T-helper 1 cell treated with Interleukin-12 subunit alpha and Interleukin-12 subunit beta and Interleukin-4 antibody, amounts not matched to agents 30 μg/mL and 1 μg/mL, for 36 hours (primary cell): ENCODE measurements around the gene TIGD4.

Source experiments
- H3K27ac Mint-ChIP-seq: one replicate; pipeline ENCODE4 v1.8.0; 2021; ENCODE audit warnings: mild to moderate bottlenecking, mixed read lengths
- H3K27me3 Mint-ChIP-seq: one replicate; pipeline ENCODE4 v1.8.0; 2021; ENCODE audit warnings: low read depth, mixed read lengths
- H3K36me3 Mint-ChIP-seq: one replicate; pipeline ENCODE4 v1.8.0; 2021; ENCODE audit warnings: low read depth, mixed read lengths
- H3K4me1 Mint-ChIP-seq: one replicate; pipeline ENCODE4 v1.8.0; 2021; ENCODE audit warnings: low read depth, mixed read lengths
- H3K4me3 Mint-ChIP-seq: one replicate; pipeline ENCODE4 v1.8.0; 2021; ENCODE audit warnings: mild to moderate bottlenecking, moderate library complexity, mixed read lengths
- H3K9me3 Mint-ChIP-seq: one replicate; pipeline ENCODE4 v1.8.0; 2021; ENCODE audit warnings: mixed read lengths

The TIGD4 gene

DNA sequence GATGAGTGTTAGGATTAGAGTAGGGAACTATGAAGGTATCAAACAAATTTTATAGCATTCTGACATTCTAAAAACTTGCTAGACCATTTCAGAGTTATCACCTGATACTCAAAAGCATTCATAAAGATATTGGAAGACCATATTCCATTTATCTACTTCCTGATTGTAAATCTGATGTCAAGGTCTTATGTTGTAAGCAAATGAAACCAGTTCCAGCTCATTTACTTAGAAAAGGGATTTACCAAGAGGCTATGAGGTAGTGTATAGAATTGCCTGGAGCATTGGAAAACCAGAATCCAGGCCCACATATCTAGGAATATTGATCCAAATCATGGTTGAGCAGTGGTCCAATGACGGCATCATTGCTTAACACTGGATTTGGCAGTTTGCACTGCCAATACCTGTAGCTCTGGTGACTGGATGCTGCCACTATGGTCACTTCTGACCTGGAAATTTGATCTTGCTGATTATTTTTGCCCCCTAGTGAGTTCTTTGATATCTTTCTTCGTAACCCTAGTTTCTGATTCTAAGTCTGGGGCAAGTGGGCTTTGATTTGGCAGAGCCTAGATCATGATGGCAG, 25.6 kb upstream of the TIGD4 start:
- Mint-ChIP-seq H3K27me3 (no peaks in the 10 kb centered on the region), H3K27ac (no peak overlapping the region), H3K36me3 (peaks cover 6% of the 10 kb centered on the region), H3K4me1 (peaks cover 12% of the 10 kb centered on the region), H3K9me3 (peaks cover 3% of the 10 kb centered on the region), H3K4me3 (no peak overlapping the region)

DNA sequence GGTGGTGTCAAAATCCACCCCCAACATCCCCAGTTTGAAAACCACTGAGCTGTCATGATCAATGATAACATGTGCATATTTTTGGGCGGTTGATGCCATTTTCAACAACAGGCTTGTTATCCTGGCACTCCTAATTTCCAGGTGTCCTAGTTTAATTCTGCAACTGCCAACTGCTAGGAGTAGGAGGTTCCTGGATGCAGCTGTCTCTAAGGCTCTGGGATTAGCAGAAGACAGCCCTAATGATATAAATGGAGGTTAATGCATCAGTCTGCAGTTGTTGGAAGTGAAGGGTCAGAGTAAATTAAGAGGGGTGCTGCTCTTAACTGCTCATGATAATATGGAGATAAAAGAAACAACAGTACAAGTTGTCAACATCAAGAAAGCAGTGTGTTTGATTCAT, 24.0 kb upstream of the TIGD4 start:
- peaks cover 4% of the 10 kb centered on the region for H3K36me3 Mint-ChIP-seq
- H3K4me1 Mint-ChIP-seq: peaks cover 12% of the 10 kb centered on the region
- H3K27ac Mint-ChIP-seq: no peak overlapping the region
- H3K4me3 Mint-ChIP-seq: no peak overlapping the region
- no peaks in the 10 kb centered on the region for H3K27me3 Mint-ChIP-seq
- H3K9me3 Mint-ChIP-seq: peaks cover 3% of the 10 kb centered on the region

DNA sequence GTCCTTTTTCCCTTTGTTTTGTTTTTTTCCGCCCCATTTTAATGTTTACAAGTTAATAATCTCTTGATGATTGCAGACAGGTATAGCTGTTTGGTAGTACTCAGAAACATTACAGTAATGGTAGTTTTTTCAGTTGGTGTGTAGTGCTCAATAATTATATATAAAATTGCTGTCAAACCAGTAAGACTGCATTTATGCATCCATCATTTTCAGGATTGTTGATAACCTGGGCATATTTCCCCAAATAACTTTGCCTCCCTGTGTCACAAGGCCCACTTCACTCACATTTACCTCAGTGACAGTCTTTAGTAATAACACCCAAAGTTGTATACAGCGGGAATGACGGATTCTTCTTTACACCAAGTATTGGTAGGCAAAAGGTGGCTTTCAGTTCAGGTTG, 16.4 kb upstream of the TIGD4 start:
- Mint-ChIP-seq H3K9me3 (no peaks in the 10 kb centered on the region), H3K27ac (no peak overlapping the region), H3K36me3 (peaks cover 5% of the 10 kb centered on the region), H3K4me3 (no peak overlapping the region), H3K27me3 (no peaks in the 10 kb centered on the region), H3K4me1 (peaks cover 3% of the 10 kb centered on the region)

DNA sequence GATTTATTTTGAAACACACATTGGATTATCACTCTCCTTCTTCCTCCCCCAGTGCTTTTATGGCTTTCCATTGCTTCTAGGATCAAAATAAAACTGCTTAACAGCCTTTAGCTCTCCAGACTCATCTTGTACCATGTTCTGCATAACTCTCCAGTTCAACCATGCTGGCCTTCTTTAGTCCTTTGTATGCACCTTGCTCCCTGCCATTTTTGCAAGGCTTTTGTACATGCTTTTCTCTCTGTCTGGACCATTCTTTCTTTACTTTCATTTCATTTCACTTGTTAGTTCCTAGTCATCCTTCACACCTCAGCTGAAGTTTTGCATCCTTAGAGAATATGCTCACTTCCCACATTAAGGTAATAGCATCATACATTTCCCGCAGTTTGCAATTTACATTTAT, 7.1 kb upstream of the TIGD4 start:
- H3K4me1 Mint-ChIP-seq: peaks cover 29% of the 10 kb centered on the region
- H3K27ac Mint-ChIP-seq: peak overlapping the region; percentile 65
- H3K9me3 Mint-ChIP-seq: no peaks in the 10 kb centered on the region
- no peaks in the 10 kb centered on the region for H3K27me3 Mint-ChIP-seq
- peak overlapping the region; percentile 59 for H3K4me3 Mint-ChIP-seq
- peaks cover 12% of the 10 kb centered on the region for H3K36me3 Mint-ChIP-seq

DNA sequence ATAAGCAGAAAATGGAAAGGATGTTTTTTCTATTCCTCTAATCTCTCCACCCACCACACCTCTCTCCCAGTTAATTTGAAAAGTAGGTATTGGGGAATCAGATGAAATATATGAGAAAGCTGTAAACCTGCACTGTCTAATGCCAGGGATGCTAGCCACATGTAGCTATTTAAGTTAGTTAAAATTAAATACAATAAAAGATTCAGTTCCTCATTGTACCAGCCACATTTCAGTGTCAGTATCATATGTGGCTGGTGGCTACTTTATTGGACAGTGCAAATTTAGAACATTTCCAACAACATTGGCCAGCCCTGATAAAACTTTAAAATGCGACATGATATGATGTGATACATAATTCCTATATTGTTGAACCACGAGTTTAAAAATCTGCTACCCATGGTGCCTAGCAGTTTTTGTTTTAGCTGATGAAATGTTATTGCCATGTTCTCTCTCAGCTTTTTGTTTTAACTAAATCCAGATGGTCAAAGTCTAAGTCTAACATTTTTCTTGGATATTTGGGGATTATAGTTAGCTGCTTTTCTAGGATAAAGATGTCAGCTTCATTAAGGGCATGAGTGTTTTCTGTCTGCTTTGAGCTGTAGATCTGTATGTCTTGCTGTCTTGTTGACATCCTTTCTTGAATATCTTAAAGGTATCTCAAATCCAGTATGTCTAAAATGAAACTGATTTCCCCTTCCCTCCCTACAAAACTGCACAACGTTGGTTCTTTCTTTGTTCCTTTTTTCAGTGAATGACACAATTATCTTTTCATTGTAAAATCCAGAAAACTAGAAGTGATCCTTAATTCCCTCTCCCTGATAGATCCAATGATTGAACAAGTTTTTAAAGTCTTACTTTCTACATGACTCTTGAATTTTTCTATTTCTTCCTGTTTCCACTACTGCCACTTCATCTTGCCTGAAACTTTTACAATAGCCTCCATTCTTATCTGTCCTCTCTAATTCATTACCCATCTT, 6.4 kb upstream of the TIGD4 start:
- no peaks in the 10 kb centered on the region for H3K9me3 Mint-ChIP-seq
- no peaks in the 10 kb centered on the region for H3K27me3 Mint-ChIP-seq
- H3K4me1 Mint-ChIP-seq: peaks cover 32% of the 10 kb centered on the region
- H3K36me3 Mint-ChIP-seq: peaks cover 15% of the 10 kb centered on the region
- H3K4me3 Mint-ChIP-seq: peak overlapping the region; percentile 59
- peak overlapping the region; percentile 65 for H3K27ac Mint-ChIP-seq

DNA sequence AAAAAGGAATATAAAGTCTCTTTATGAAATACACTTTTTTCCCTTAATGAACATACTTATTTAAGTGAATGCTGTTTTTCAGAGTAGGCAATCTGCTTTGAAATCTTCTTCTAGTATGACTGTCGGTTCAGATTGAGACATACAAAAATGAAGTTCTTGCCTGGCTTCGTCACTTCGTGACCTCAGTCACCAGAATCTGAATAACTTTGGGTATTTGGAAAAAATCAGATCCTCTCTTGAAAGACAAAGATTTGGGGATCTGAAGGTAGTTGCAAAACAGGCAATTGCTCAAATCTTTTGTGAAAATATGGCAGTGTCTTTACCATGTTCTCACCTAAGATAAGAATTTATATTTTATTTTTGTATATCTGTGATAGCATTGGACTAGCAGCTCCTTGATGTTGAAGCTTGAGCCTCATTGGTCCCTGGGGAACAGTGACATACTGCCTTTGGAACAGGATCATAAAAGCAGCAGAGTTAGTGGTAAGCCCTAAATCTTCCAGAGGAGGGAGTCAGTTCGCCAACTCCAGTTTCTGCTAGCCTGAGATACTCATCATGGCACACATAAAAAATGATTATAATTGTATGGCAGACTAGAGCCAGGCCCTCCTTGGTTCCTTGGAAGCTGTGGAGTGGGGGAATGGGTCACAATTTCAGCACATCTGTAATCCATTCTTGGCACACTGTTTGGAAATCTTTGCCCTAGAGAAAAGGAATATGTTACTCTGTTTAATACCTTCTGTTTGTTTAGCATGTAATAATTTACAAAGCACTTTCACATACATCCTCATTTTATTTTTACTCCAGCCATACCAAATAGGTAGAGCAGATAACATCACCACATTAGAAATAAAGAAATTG, 5.2 kb upstream of the TIGD4 start:
- H3K4me1 Mint-ChIP-seq: peaks cover 35% of the 10 kb centered on the region
- peaks cover 13% of the 10 kb centered on the region for H3K36me3 Mint-ChIP-seq
- no peaks in the 10 kb centered on the region for H3K27me3 Mint-ChIP-seq
- no peak overlapping the region for H3K4me3 Mint-ChIP-seq
- no peak overlapping the region for H3K27ac Mint-ChIP-seq
- no peaks in the 10 kb centered on the region for H3K9me3 Mint-ChIP-seq

DNA sequence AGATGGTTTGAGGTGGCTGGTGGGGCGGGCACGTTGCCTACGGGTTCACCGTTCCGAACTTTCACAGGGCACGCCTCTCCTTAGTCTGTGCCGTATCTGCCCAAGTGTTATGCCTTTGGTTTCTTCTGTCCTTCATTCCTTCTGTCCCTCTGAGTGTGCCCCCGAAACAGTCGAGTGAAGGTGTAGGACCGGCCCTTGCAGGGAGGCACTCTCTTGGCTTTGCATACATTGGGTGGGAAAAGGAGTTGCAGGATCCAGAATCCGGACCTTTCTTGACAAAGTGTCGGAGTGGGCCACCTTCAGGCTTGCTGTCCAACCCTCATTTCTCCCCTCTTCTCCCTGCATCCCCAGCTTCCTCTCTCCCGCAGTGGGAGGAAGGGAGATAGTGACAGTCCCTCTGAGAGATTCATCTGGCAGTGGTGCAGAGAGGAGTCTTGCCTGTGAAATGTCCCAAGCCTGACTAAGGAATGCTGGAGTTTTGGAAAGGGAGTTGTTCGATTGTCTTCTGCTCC, 793 bp upstream of the TIGD4 start:
- H3K4me3 Mint-ChIP-seq: peak overlapping the region; percentile 97
- peak overlapping the region; percentile 94 for H3K27ac Mint-ChIP-seq
- peaks cover 24% of the 10 kb centered on the region for H3K27me3 Mint-ChIP-seq
- H3K9me3 Mint-ChIP-seq: no peaks in the 10 kb centered on the region
- H3K4me1 Mint-ChIP-seq: peaks cover 37% of the 10 kb centered on the region
- peaks cover 11% of the 10 kb centered on the region for H3K36me3 Mint-ChIP-seq

DNA sequence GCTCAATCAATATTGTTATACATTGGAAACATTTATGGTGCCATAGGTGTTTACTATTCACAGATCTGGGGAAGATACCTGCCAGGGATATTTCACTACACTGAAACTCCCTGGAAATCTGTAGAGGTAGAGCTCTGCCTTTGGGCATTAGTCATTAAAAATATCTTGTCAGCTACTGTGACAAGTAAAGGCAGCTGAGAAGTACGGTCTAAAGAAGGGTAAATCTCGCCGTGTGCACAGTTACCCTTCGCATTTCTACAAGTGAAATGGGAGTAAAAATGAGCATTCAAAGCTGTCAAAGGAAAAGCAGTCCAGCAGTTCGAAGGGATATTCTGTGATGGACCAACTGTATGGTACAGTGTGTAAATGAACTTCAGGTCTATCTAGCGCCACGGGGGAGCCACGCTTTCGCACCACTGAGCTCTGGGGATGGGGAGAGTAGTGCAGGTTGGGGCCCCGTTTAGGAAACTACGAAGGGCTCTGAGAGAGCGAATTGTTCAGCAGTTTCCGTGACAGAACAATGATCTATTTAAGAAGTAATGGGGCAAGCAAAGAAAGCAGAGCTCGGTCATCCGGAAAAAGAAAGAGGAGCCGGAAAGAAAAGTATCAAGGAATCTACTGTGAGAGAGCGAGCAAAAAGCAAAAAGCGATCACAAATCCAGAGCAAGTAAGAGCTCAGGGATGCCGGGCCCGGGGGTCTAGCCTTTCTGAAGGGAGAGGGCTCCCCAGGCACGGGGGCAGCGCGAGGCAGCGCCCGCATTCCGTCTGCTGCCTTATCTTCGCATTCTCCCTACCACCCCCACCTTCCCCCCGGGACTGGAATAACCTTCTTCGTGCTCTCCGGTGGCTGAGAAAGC, 646 bp downstream of the TIGD4 start:
- Mint-ChIP-seq H3K27ac (peak overlapping the region; percentile 94), H3K36me3 (peaks cover 11% of the 10 kb centered on the region), H3K4me3 (peak overlapping the region; percentile 97), H3K27me3 (peaks cover 24% of the 10 kb centered on the region), H3K9me3 (no peaks in the 10 kb centered on the region), H3K4me1 (peaks cover 34% of the 10 kb centered on the region)

DNA sequence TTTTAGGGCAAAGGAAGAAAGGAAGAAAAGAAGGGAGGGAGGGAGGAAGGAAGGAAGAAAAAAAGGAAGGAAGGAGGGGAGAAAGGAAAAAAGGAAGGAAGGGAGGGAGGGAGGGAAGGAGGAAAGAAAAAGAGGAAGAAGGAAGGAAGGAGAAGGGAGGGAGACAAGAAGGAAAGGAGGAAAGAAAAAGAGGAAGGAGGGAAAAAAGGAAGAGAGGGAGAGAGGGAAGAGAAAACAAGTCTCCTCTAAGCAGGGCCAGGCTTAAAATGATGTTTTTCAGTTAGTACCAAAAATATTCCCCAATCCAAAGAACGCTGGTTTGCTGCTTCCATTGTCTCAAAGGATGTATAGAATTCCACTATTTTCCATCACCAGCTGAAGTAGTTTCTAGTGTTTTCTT, 2.0 kb downstream of the TIGD4 start:
- no peak overlapping the region for H3K27ac Mint-ChIP-seq
- H3K4me1 Mint-ChIP-seq: peaks cover 31% of the 10 kb centered on the region
- H3K9me3 Mint-ChIP-seq: no peaks in the 10 kb centered on the region
- peaks cover 7% of the 10 kb centered on the region for H3K36me3 Mint-ChIP-seq
- peaks cover 24% of the 10 kb centered on the region for H3K27me3 Mint-ChIP-seq
- H3K4me3 Mint-ChIP-seq: no peak overlapping the region

DNA sequence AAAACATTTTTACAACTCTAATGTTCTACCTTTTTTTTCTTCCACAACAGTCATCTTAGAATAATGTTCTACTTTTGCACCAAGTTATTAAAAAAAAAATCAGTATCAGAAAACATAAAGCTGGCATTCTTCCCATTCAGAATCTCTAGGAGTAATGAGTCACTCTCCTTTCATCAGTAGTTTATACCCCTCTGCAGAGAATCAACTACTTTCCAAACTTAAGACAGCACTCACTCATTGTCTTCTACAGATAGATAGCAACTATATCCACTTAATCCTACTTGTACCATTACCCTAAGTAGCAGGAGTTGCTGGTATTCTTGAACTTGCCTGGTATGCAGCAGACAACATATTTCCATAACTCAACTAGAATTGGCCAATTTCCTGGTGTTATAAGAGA, 3.2 kb downstream of the TIGD4 start:
- Mint-ChIP-seq H3K36me3 (peaks cover 3% of the 10 kb centered on the region), H3K4me1 (peaks cover 25% of the 10 kb centered on the region), H3K27ac (no peak overlapping the region), H3K4me3 (no peak overlapping the region), H3K9me3 (no peaks in the 10 kb centered on the region), H3K27me3 (peaks cover 24% of the 10 kb centered on the region)

DNA sequence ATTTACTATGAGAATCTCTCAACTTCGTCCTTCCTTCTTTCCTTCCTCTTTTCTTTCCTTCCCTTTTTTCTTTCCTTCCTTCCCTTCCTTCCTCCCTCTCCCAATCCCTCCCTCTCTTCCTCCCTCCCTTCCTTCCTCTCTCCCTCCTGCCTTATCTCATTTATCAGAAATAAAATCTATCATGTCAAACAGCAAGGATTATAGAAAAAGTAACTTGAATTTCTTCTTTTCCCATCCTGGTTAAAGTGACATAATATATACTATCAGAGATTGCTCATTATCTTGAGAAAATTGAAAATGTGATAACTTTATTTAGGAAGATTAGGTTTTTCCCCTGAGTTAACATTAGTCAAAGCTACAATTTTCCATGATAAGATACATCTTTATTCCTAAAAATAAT, 5.6 kb downstream of the TIGD4 start:
- H3K9me3 Mint-ChIP-seq: no peaks in the 10 kb centered on the region
- peaks cover 5% of the 10 kb centered on the region for H3K36me3 Mint-ChIP-seq
- H3K4me1 Mint-ChIP-seq: peaks cover 14% of the 10 kb centered on the region
- H3K27me3 Mint-ChIP-seq: peaks cover 28% of the 10 kb centered on the region
- no peak overlapping the region for H3K4me3 Mint-ChIP-seq
- no peak overlapping the region for H3K27ac Mint-ChIP-seq

DNA sequence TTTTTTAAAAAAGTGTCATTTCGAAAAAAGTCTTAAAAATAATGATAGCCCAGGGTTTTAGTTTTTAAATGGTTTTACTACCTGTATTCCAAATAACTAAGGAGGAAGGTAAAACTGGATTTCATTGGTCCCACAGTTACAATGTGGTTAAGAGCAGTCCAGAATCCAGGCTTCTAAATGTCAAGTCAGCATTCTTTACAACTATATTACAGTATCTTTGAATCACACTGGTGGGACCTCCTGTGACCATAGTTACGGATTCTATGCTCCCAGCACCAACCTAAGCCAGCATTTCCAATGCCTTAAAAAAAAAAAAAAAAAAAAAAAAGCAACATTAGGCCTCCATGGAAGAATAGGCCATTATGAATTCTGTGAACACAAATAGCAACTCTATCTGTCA, 6.2 kb downstream of the TIGD4 start:
- H3K4me1 Mint-ChIP-seq: peaks cover 8% of the 10 kb centered on the region
- H3K9me3 Mint-ChIP-seq: no peaks in the 10 kb centered on the region
- H3K27ac Mint-ChIP-seq: no peak overlapping the region
- H3K36me3 Mint-ChIP-seq: peaks cover 5% of the 10 kb centered on the region
- peaks cover 27% of the 10 kb centered on the region for H3K27me3 Mint-ChIP-seq
- no peak overlapping the region for H3K4me3 Mint-ChIP-seq

DNA sequence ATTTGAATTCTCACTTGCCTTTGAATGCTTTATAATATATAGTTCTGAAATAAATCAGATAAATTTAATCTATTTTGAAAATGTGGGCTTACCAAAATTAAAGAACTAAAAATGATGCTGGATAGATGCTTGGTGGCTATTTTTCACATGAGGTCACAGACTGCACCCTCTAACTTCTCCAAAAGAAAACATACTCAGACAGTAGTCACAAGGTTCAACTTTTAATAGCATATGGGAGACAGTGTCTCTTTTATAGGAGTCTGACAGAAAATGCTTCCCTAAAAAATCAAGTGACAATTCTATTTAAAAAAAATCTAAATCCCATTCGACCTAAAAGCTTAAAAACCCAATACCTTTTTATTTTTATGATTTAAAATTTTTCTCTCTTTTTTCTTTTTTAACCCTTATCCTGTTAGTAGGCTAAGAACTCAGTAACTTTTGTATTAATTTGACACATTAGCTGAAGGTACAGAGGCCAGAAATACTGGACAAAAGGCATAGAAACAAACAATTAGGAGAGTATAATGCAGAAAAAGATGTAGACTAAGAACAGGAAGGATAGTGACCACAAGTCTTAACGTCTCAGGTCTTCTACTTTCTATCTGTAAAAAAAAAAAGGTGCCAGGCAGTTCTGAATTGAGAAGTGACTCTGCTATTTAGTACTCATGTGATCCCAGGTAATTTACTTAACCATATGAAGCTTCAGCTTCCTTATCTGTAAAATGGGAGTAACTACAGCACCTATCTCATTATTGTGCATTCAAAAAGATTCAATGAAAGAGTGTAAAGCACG, 7.6 kb downstream of the TIGD4 start:
- H3K9me3 Mint-ChIP-seq: no peaks in the 10 kb centered on the region
- H3K27me3 Mint-ChIP-seq: peaks cover 13% of the 10 kb centered on the region
- H3K27ac Mint-ChIP-seq: no peak overlapping the region

More for the DNA sequence above, 7.6 kb downstream of the TIGD4 start:
- H3K36me3 Mint-ChIP-seq: peaks cover 3% of the 10 kb centered on the region
- no peak overlapping the region for H3K4me3 Mint-ChIP-seq
- peaks cover 6% of the 10 kb centered on the region for H3K4me1 Mint-ChIP-seq
